H1 (cell line): Measurements from ENCODE around the gene FHIT. TPM values are rescaled to one million over a fixed set of nuclear protein-coding genes. Genes with fewer than 3 reads are reported as not detected.

Experiments
- CTCF ChIA-PET: fragments of 300-600 bp; sonication (Branson Sonifier 250); formaldehyde crosslinking; loops from one replicate; lab custom pipeline; 2021; ENCODE audit not compliant: partially characterized antibody; lab: Charles Lee
- POLR2A ChIA-PET: fragments of 300-600 bp; sonication (Branson Sonifier 250); formaldehyde crosslinking; loops from one replicate; lab custom pipeline; 2021; ENCODE audit warnings: inconsistent platforms; ENCODE audit not compliant: partially characterized antibody; lab: Charles Lee
- DNase-seq, 2 experiments: peaks; one replicate each; pipeline versions ENCODE4 v3.0.0 to v3.0.0-alpha.2; 2010 to 2022; ENCODE audit warnings: low spot score in 2 of 2, low read depth in 1 of 2, mixed read lengths in 1 of 2
- FAIRE-seq: peaks from 2 replicates; lab custom pipeline; 2011; peaks lifted over from hg19 to GRCh38; lab: Jason Lieb, UNC
- H2AFZ ChIP-seq: 2 replicates; pipeline ENCODE4 v1.8.1; 2012; ENCODE audit warnings: low read length, inconsistent platforms
- H2AK5ac ChIP-seq: 2 replicates; pipeline ENCODE4 v1.6.1; 2013; ENCODE audit warnings: low read depth, low read length
- H2BK120ac ChIP-seq: replicated peaks from 2 replicates; pipeline ENCODE3; 2013; ENCODE audit warnings: low read depth, low read length, inconsistent platforms
- H2BK12ac ChIP-seq: 2 replicates; pipeline ENCODE4 v1.6.1; 2013; ENCODE audit warnings: low read depth, low read length
- H2BK15ac ChIP-seq: 2 replicates; pipeline ENCODE4 v1.6.1; 2013; ENCODE audit warnings: low read length
- H2BK20ac ChIP-seq: 2 replicates; pipeline ENCODE4 v1.6.1; 2013; ENCODE audit warnings: low read length
- H2BK5ac ChIP-seq: 2 replicates; pipeline ENCODE4 v1.6.1; 2013; ENCODE audit warnings: low read depth, low read length
- H3K14ac ChIP-seq: 2 replicates; pipeline ENCODE4 v1.6.1; 2013; ENCODE audit warnings: inconsistent platforms; ENCODE audit not compliant: insufficient read length
- H3K18ac ChIP-seq: 2 replicates; pipeline ENCODE4 v1.6.1; 2013; ENCODE audit warnings: low read length; ENCODE audit errors: extremely low read depth
- H3K23ac ChIP-seq: 2 replicates; pipeline ENCODE4 v1.6.1; 2013; ENCODE audit warnings: inconsistent platforms; ENCODE audit not compliant: insufficient read length
- H3K23me2 ChIP-seq: 2 replicates; pipeline ENCODE4 v1.6.1; 2013; ENCODE audit warnings: low read depth, low read length
- H3K27ac ChIP-seq: 2 replicates; pipeline ENCODE4 v1.6.1; 2011; ENCODE audit warnings: low read depth, low read length, inconsistent platforms
- H3K27me3 ChIP-seq, 4 experiments: replicated peaks in 1 of 4; 1 replicate in 1 of 4; 2 replicates in 3 of 4; pipeline versions ENCODE4 v1.6.1 to v1.8.1; 2011 to 2013; ENCODE audit warnings: low read length in 3 of 4, mild to moderate bottlenecking in 3 of 4, inconsistent platforms in 2 of 4, mixed read lengths in 2 of 4, moderate library complexity in 1 of 4; ENCODE audit not compliant: control insufficient read depth in 3 of 4, insufficient read depth in 3 of 4; ENCODE audit errors: extremely low read depth in 1 of 4
- H3K36me3 ChIP-seq, 4 experiments: 2 replicates each; pipeline versions ENCODE4 v1.6.1 to v1.8.1; 2011 to 2013; ENCODE audit warnings: mild to moderate bottlenecking in 4 of 4, low read length in 3 of 4, moderate library complexity in 2 of 4, control low read depth in 1 of 4, inconsistent platforms in 1 of 4; ENCODE audit not compliant: insufficient read depth in 4 of 4, control insufficient read depth in 2 of 4
- H3K4ac ChIP-seq: replicated peaks from 2 replicates; pipeline ENCODE3; 2013; ENCODE audit warnings: low read length, low read depth, mixed read lengths, inconsistent platforms; ENCODE audit not compliant: insufficient read length
- H3K4me1 ChIP-seq, 4 experiments: replicated peaks in 1 of 4; 1 replicate in 1 of 4; 2 replicates in 3 of 4; pipeline versions ENCODE4 v1.6.1 to v1.8.1; 2011 to 2013; ENCODE audit warnings: low read length in 3 of 4, inconsistent platforms in 2 of 4, mixed read lengths in 1 of 4; ENCODE audit not compliant: insufficient read depth in 4 of 4, control insufficient read depth in 3 of 4
- H3K4me2 ChIP-seq, 2 experiments: 2 replicates each; pipeline versions ENCODE4 v1.6.1 to v1.8.1; 2011 to 2013; ENCODE audit warnings: low read depth in 2 of 2, low read length in 2 of 2, control low read depth in 1 of 2, inconsistent platforms in 1 of 2, mild to moderate bottlenecking in 1 of 2; ENCODE audit not compliant: insufficient read depth in 1 of 2
- H3K4me3 ChIP-seq, 4 experiments: fragments of 200-600, 300-600 bp in 1 of 4; sonication (generic), shearing (Covaris generic), sonication (Bioruptor Twin) in 1 of 4; 2 replicates each; pipeline versions ENCODE4 v1.5.1 to v1.8.1; 2011 to 2016; ENCODE audit warnings: low read length in 4 of 4, low read depth in 3 of 4, control low read depth in 2 of 4, inconsistent platforms in 2 of 4, mild to moderate bottlenecking in 2 of 4, mixed read lengths in 1 of 4, moderate library complexity in 1 of 4; ENCODE audit not compliant: insufficient read depth in 2 of 4; ENCODE audit errors: extremely low read depth in 1 of 4
- H3K56ac ChIP-seq: replicated peaks from 2 replicates; pipeline ENCODE3; 2013; ENCODE audit warnings: low read depth, mild to moderate bottlenecking, mixed read lengths, low read length, inconsistent platforms; ENCODE audit not compliant: insufficient read length
- H3K79me1 ChIP-seq: 2 replicates; pipeline ENCODE4 v1.6.1; 2013; ENCODE audit warnings: low read depth, low read length, control low read depth
- H3K79me2 ChIP-seq, 2 experiments: 2 replicates each; pipeline versions ENCODE4 v1.6.1 to v1.8.1; 2012 to 2013; ENCODE audit warnings: low read length in 2 of 2, mild to moderate bottlenecking in 2 of 2, inconsistent platforms in 1 of 2; ENCODE audit not compliant: insufficient read depth in 2 of 2, control insufficient read depth in 1 of 2
- H3K9ac ChIP-seq, 4 experiments: replicated peaks in 1 of 4; 1 replicate in 1 of 4; 2 replicates in 3 of 4; pipeline versions ENCODE4 v1.6.1 to v1.8.1; 2011 to 2013; ENCODE audit warnings: low read depth in 3 of 4, low read length in 3 of 4, control low read depth in 2 of 4, mild to moderate bottlenecking in 2 of 4, moderate library complexity in 2 of 4, inconsistent platforms in 1 of 4; ENCODE audit errors: extremely low read depth in 1 of 4
- H3K9me3 ChIP-seq, 2 experiments: 2 replicates each; pipeline versions ENCODE4 v1.6.1 to v1.8.1; 2012 to 2013; ENCODE audit warnings: mild to moderate bottlenecking in 2 of 2, moderate library complexity in 2 of 2, control low read depth in 1 of 2, inconsistent platforms in 1 of 2, low read depth in 1 of 2, low read length in 1 of 2, mixed read lengths in 1 of 2; ENCODE audit not compliant: insufficient read depth in 2 of 2
- H4K20me1 ChIP-seq, 2 experiments: replicated peaks in 1 of 2; 2 replicates each; pipeline versions ENCODE3 to v1.8.1; 2011 to 2013; ENCODE audit warnings: inconsistent platforms in 2 of 2, low read length in 2 of 2, mild to moderate bottlenecking in 1 of 2; ENCODE audit not compliant: insufficient read depth in 2 of 2, control insufficient read depth in 1 of 2
- H4K5ac ChIP-seq: 2 replicates; pipeline ENCODE4 v1.6.1; 2013; ENCODE audit warnings: low read length, low read depth, mixed read lengths, inconsistent platforms; ENCODE audit not compliant: insufficient read length
- H4K8ac ChIP-seq: 2 replicates; pipeline ENCODE4 v1.8.0; 2013; ENCODE audit warnings: mild to moderate bottlenecking, moderate library complexity, low read length, inconsistent platforms; ENCODE audit not compliant: insufficient read depth; ENCODE audit errors: extremely low read depth
- H4K91ac ChIP-seq: replicated peaks from 2 replicates; pipeline ENCODE3; 2013; ENCODE audit warnings: low read length, mixed read lengths, inconsistent platforms; ENCODE audit not compliant: insufficient read length
- POU5F1 ChIP-seq: IDR thresholded peaks from 2 replicates; pipeline ENCODE4 v1.6.1; 2011; ENCODE audit warnings: low read depth, mild to moderate bottlenecking, low read length, moderate library complexity
- RAD21 ChIP-seq, 2 experiments: IDR thresholded peaks in 1 of 2; conservative IDR thresholded peaks in 1 of 2; 2 replicates each; pipeline ENCODE4 v1.6.1; 2011; ENCODE audit warnings: low read depth in 2 of 2, low read length in 2 of 2, improper control_type of control experiment in 1 of 2, inconsistent platforms in 1 of 2, mild to moderate bottlenecking in 1 of 2, moderate library complexity in 1 of 2
- SP4 ChIP-seq: IDR thresholded peaks from 2 replicates; pipeline ENCODE4 v1.6.1; 2012; ENCODE audit warnings: low read length, inconsistent platforms
- SRF ChIP-seq: IDR thresholded peaks from 2 replicates; pipeline ENCODE4 v1.6.1; 2011; ENCODE audit warnings: mild to moderate bottlenecking, low read depth, low read length, moderate library complexity
- SUZ12 ChIP-seq: fragments of 200-600 bp; sonication (generic); IDR thresholded peaks from 2 replicates; pipeline ENCODE4 v1.6.1; 2012; ENCODE audit warnings: mild to moderate bottlenecking, inconsistent platforms, low read length, moderate library complexity, mixed read lengths
- WGBS, 2 experiments: shearing (Covaris generic) in 1 of 2; methylation state at CpG; one replicate each; pipeline versions ENCODE4 v1.1.6 to v1.1.7; 2013 to 2015; ENCODE audit warnings: low lambda C conversion rate in 2 of 2, mixed read lengths in 2 of 2, inconsistent platforms in 1 of 2, low coverage in 1 of 2, missing lambda C conversion rate in 1 of 2; ENCODE audit not compliant: insufficient replicate concordance in 2 of 2, insufficient coverage in 1 of 2, insufficient read length in 1 of 2; ENCODE audit errors: extremely low coverage in 1 of 2, missing lambda C conversion rate in 1 of 2; 5-methylcytosine and 5-hydroxymethylcytosine counted together
- polyA plus RNA-seq, 7 experiments: library from polyadenylated mRNA; depleted of rRNA in 3 of 7; stranded (reverse) in 5 of 7; unstranded in 2 of 7; fragments of >200 nt in 5 of 7; fragments of 200-250 nt in 2 of 7; gene quantifications; 1 replicate in 5 of 7; 2 replicates in 1 of 7; 4 replicates in 1 of 7; pipeline versions ENCODE4 v1.2.1 to v1.2.3, GENCODE V29; 2011 to 2013; ENCODE audit warnings: missing spikeins in 2 of 7, mixed read lengths in 2 of 7
- total RNA-seq: library from RNA; stranded (reverse); fragmentation: NEBNext Ultra II Directional; extraction: Animal tissue kit (Norgen Biotek cat#: 25700); gene quantifications from 2 replicates; pipeline ENCODE4 v1.2.1, GENCODE V29; 2021
- TF ChIP-seq, protein P1 (sequence below), 3 experiments: IDR thresholded peaks; 1 replicate in 2 of 3; 2 replicates in 1 of 3; pipeline versions ENCODE4 v1.5.1 to v1.6.1; 2011; ENCODE audit warnings: low read length in 3 of 3, mild to moderate bottlenecking in 3 of 3, inconsistent platforms in 2 of 3, low read depth in 1 of 3, moderate library complexity in 1 of 3; ENCODE audit not compliant: insufficient read depth in 1 of 3; ENCODE audit errors: control extremely low read depth in 1 of 3

FHIT gene
- total and polyA plus RNA-seq, 2 of the 8 experiments (the other 6 are each of a cell fraction or from before 2014, with no cell fraction given) = 1.2 to 3.2 TPM

DNA sequence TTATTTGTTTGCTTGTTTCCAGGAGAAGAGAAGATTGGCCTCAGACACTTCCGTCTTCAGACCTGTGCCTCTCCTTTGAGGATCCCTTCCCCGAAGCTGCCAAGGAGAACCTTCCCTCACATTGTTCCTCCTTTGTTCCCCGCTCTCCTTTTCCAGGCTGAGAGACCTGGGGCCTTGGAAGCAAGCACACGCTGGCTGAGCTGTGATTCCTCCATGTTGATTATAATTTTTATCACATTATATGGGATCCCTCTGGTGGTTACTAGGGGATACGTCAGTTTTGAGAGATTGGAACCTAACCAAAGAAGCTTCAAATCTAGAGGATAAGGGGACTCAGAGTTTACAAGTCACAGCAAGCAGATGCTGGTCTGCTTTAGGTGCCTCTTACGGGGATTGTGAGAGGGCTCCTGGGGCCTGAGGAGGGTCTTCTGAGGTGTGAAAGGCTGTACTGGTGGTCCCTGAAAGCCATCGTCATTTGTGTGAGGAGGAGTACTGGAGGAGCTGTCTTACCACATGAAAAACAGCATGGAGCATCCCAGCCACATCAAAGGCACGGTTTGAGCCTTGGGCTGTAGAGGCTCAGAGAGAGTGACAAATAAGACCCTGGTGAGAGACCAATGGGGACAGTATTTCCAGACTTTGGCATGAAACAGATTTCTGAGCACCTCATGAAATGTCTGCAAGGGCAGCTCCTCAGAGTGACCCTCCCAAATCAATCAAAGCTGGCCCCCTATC, 1441.4 kb downstream of the FHIT start:
- Histone ChIP-seq H3K4me3 (no peak overlapping the region), H3K27ac (no peak overlapping the region), H3K4ac (no peak overlapping the region), H3K18ac (0 out of 2 replicates have a peak overlapping the region, but pooled peaks have one; percentile 33), H4K8ac (no peak overlapping the region), H3K36me3 (no peaks in the 10 kb centered on the region), H3K23me2 (no peaks in the 10 kb centered on the region), H2BK15ac (no peak overlapping the region), H2BK5ac (no peak overlapping the region), H2AK5ac (no peak overlapping the region), H3K23ac (no peak overlapping the region), H2BK20ac (no peak overlapping the region), H3K4me2 (no peak overlapping the region), H2AFZ (0 out of 2 replicates have a peak overlapping the region, but pooled peaks have one; percentile 45), H4K91ac (no peak overlapping the region), H3K4me1 (peaks cover 0 to 16% (median 4%) of the 10 kb centered on the region in 4 experiments; a peak in 4 of 7 replicates), H2BK12ac (no peak overlapping the region; the same call in 1 of the 2 replicates), H4K20me1 (no peaks in the 10 kb centered on the region), H3K14ac (no peak overlapping the region), H3K9me3 (no peaks in the 10 kb centered on the region), H3K56ac (no peak overlapping the region), H3K9ac (no peak overlapping the region), H3K79me2 (no peaks in the 10 kb centered on the region), H4K5ac (no peak overlapping the region), H3K27me3 (no peaks in the 10 kb centered on the region; a peak in 1 of 7 replicates), H2BK120ac (no peak overlapping the region), H3K79me1 (no peaks in the 10 kb centered on the region)
- DNase-seq (no peak), FAIRE-seq (no peak)
- 82% methylated on average over 8 of the region's 8 CpGs; no CpG with 5 or more reads in 1 of the 2 experiments for WGBS, 2 experiments
- ChIA-PET POLR2A (no interaction called here), CTCF (interaction anchor here (0.8 to 1.4 kb wide), 9 partner anchors 8 to 817 kb away, joined by 3 to 4 read pairs (median 3); no protein-coding TSS in a partner anchor)
- no peak for TF ChIP-seq SP4
- peak; percentile 50 to 58 for TF ChIP-seq RAD21 (IDR thresholded peaks at IDR 0.05 in 1 of 2, conservative IDR thresholded peaks at IDR 0.05 in 1 of 2; ENCODE audit: low read depth in 2 of 2, low read length in 2 of 2)
- TF ChIP-seq SRF = no peak
- TF ChIP-seq SUZ12 = no peak
- TF ChIP-seq POU5F1 = no peak
- TF ChIP-seq, protein P1, sequence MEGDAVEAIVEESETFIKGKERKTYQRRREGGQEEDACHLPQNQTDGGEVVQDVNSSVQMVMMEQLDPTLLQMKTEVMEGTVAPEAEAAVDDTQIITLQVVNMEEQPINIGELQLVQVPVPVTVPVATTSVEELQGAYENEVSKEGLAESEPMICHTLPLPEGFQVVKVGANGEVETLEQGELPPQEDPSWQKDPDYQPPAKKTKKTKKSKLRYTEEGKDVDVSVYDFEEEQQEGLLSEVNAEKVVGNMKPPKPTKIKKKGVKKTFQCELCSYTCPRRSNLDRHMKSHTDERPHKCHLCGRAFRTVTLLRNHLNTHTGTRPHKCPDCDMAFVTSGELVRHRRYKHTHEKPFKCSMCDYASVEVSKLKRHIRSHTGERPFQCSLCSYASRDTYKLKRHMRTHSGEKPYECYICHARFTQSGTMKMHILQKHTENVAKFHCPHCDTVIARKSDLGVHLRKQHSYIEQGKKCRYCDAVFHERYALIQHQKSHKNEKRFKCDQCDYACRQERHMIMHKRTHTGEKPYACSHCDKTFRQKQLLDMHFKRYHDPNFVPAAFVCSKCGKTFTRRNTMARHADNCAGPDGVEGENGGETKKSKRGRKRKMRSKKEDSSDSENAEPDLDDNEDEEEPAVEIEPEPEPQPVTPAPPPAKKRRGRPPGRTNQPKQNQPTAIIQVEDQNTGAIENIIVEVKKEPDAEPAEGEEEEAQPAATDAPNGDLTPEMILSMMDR (IDR thresholded peaks at IDR 0.05; ENCODE audit: control extremely low read depth in 1 of 3, insufficient read depth in 1 of 3, low read depth in 1 of 3, low read length in 3 of 3) = peak in 2 of 3 experiments; percentile 8 to 45; a peak in 2 of 4 replicates
